IMR-90 (cell line): Measurements from ENCODE around the gene INPP4A. TPM values are rescaled to one million over a fixed set of nuclear protein-coding genes. Genes with fewer than 3 reads are reported as not detected.

ENCODE experiments used
- ATAC-seq: fragments of 200-7000 bp; cut with Tn5 transposase; 2 replicates; pipeline ENCODE4 v1.9.1; 2020; ENCODE audit warnings: low read depth, mild to moderate bottlenecking, moderate library complexity
- BruUV-seq: library from RNA; stranded (reverse); fragments of 400-500 nt; replicated peaks from 2 replicates; lab custom pipeline; 2021; lab: Mats Ljungman, UMichigan
- CTCF ChIA-PET: fragments of 300-600 bp; formaldehyde crosslinking; extraction: SDS; loops from one replicate; lab custom pipeline; 2021; ENCODE audit warnings: antibody characterized with exemption; lab: Yijun Ruan, JAX
- POLR2A ChIA-PET: fragments of 300-600 bp; sonication (Branson Sonifier 250); formaldehyde crosslinking; loops from one replicate; lab custom pipeline; 2022; ENCODE audit warnings: antibody characterized with exemption; ENCODE audit not compliant: unreplicated experiment; lab: Charles Lee
- DNase-seq: peaks from one replicate; pipeline ENCODE4 v3.0.0; 2013
- H2AFZ ChIP-seq: replicated peaks from 2 replicates; pipeline ENCODE3; 2013; ENCODE audit warnings: low read length, mild to moderate bottlenecking; ENCODE audit not compliant: poor library complexity
- H2AK5ac ChIP-seq: 2 replicates; pipeline ENCODE4 v1.6.1; 2013; ENCODE audit warnings: low read depth, low read length, inconsistent platforms
- H2AK9ac ChIP-seq: replicated peaks from 2 replicates; pipeline ENCODE3; 2013; ENCODE audit warnings: mild to moderate bottlenecking, low read depth, low read length, moderate library complexity; ENCODE audit not compliant: poor library complexity
- H2BK120ac ChIP-seq: 2 replicates; pipeline ENCODE4 v1.6.1; 2013; ENCODE audit warnings: low read depth, low read length, inconsistent platforms
- H2BK15ac ChIP-seq: 3 replicates; pipeline ENCODE4 v1.6.1; 2013; ENCODE audit warnings: low read depth, low read length, inconsistent platforms
- H2BK20ac ChIP-seq: 2 replicates; pipeline ENCODE4 v1.6.1; 2013; ENCODE audit warnings: low read depth, mild to moderate bottlenecking, inconsistent platforms, low read length, moderate library complexity
- H2BK5ac ChIP-seq: 2 replicates; pipeline ENCODE4 v1.6.1; 2013; ENCODE audit warnings: mild to moderate bottlenecking, low read depth, low read length, inconsistent platforms; ENCODE audit not compliant: poor library complexity, severe bottlenecking
- H3K14ac ChIP-seq: replicated peaks from 2 replicates; pipeline ENCODE4 v1.6.1; 2013; ENCODE audit warnings: low read depth, low read length, inconsistent platforms
- H3K18ac ChIP-seq: 2 replicates; pipeline ENCODE4 v1.6.1; 2013; ENCODE audit warnings: low read depth, low read length, control low read depth
- H3K23ac ChIP-seq: 2 replicates; pipeline ENCODE4 v1.6.1; 2013; ENCODE audit warnings: low read depth, low read length, inconsistent platforms
- H3K27ac ChIP-seq: 2 replicates; pipeline ENCODE4 v1.5.1; 2013; ENCODE audit warnings: mild to moderate bottlenecking, control low read depth, low read length; ENCODE audit not compliant: insufficient read depth
- H3K27me3 ChIP-seq: 2 replicates; pipeline ENCODE4 v1.6.1; 2013; ENCODE audit warnings: low read length; ENCODE audit not compliant: control insufficient read depth, insufficient read depth
- H3K36me3 ChIP-seq: 2 replicates; pipeline ENCODE4 v1.6.1; 2013; ENCODE audit warnings: low read length, mixed read lengths; ENCODE audit not compliant: control insufficient read depth, insufficient read depth
- H3K4ac ChIP-seq: 2 replicates; pipeline ENCODE4 v1.6.1; 2013; ENCODE audit warnings: low read depth, low read length, inconsistent platforms
- H3K4me1 ChIP-seq: 2 replicates; pipeline ENCODE4 v1.6.1; 2013; ENCODE audit warnings: low read length, mixed read lengths; ENCODE audit not compliant: control insufficient read depth, insufficient read depth
- H3K4me2 ChIP-seq: 2 replicates; pipeline ENCODE4 v1.6.1; 2013; ENCODE audit warnings: low read depth, mild to moderate bottlenecking, control low read depth, low read length, moderate library complexity
- H3K4me3 ChIP-seq: 2 replicates; pipeline ENCODE4 v1.5.1; 2013; ENCODE audit warnings: low read depth, mild to moderate bottlenecking, control low read depth, low read length, moderate library complexity; ENCODE audit not compliant: insufficient read depth
- H3K56ac ChIP-seq: 2 replicates; pipeline ENCODE4 v1.6.1; 2013; ENCODE audit warnings: low read length, inconsistent platforms; ENCODE audit not compliant: insufficient read depth; ENCODE audit errors: extremely low read depth
- H3K79me1 ChIP-seq, 2 experiments: 2 replicates each; pipeline ENCODE4 v1.6.1; 2013; ENCODE audit warnings: low read length in 2 of 2, inconsistent platforms in 1 of 2, low read depth in 1 of 2
- H3K9ac ChIP-seq: 2 replicates; pipeline ENCODE4 v1.6.1; 2013; ENCODE audit warnings: low read depth, low read length, control low read depth
- H3K9me1 ChIP-seq: 2 replicates; pipeline ENCODE4 v1.6.1; 2013; ENCODE audit warnings: low read length, inconsistent platforms; ENCODE audit not compliant: insufficient read depth
- H3K9me3 ChIP-seq: 2 replicates; pipeline ENCODE4 v1.6.1; 2013; ENCODE audit warnings: low read length; ENCODE audit not compliant: control insufficient read depth, insufficient read depth
- H4K20me1 ChIP-seq: 2 replicates; pipeline ENCODE4 v1.6.1; 2013; ENCODE audit warnings: low read length, inconsistent platforms; ENCODE audit not compliant: insufficient read depth
- H4K5ac ChIP-seq: 2 replicates; pipeline ENCODE4 v1.6.1; 2013; ENCODE audit warnings: mild to moderate bottlenecking, low read depth, low read length, control low read depth
- H4K8ac ChIP-seq, 2 experiments: 2 replicates each; pipeline ENCODE4 v1.6.1; 2013; ENCODE audit warnings: low read depth in 2 of 2, low read length in 2 of 2, control low read depth in 1 of 2, inconsistent platforms in 1 of 2
- H4K91ac ChIP-seq: 2 replicates; pipeline ENCODE4 v1.6.1; 2013; ENCODE audit warnings: low read depth, low read length, inconsistent platforms; ENCODE audit not compliant: insufficient read depth
- BHLHE40 ChIP-seq: fragments of 150-350 bp; IDR thresholded peaks from 2 replicates; pipeline ENCODE4 v1.6.1; 2016; ENCODE audit warnings: mild to moderate bottlenecking, low read depth, low read length
- CEBPB ChIP-seq: IDR thresholded peaks from 2 replicates; pipeline ENCODE4 v1.6.1; 2012; ENCODE audit warnings: low read depth, low read length, improper control_type of control experiment
- CTCF ChIP-seq: conservative IDR thresholded peaks from 2 replicates; pipeline ENCODE4 v1.5.1; 2012; ENCODE audit warnings: mild to moderate bottlenecking, low read depth, low read length, improper control_type of control experiment
- FOS ChIP-seq: fragments of 150-350 bp; IDR thresholded peaks from 2 replicates; pipeline ENCODE4 v1.6.1; 2016; ENCODE audit warnings: low read depth, low read length
- MAFK ChIP-seq: IDR thresholded peaks from 2 replicates; pipeline ENCODE4 v1.6.1; 2012; ENCODE audit warnings: low read depth, low read length, improper control_type of control experiment
- MAZ ChIP-seq: IDR thresholded peaks from 2 replicates; pipeline ENCODE4 v1.6.1; 2012; ENCODE audit warnings: low read depth, mild to moderate bottlenecking, low read length, improper control_type of control experiment, moderate library complexity, borderline replicate concordance
- NFE2L2 ChIP-seq: fragments of 150-350 bp; IDR thresholded peaks from 2 replicates; pipeline ENCODE4 v1.6.1; 2016; ENCODE audit warnings: low read depth, mild to moderate bottlenecking, low read length
- POLR2A ChIP-seq: IDR thresholded peaks from 2 replicates; pipeline ENCODE4 v1.6.1; 2012; ENCODE audit warnings: mild to moderate bottlenecking, low read depth, low read length
- RAD21 ChIP-seq: IDR thresholded peaks from 2 replicates; pipeline ENCODE4 v1.6.1; 2012; ENCODE audit warnings: low read length, improper control_type of control experiment
- RCOR1 ChIP-seq: IDR thresholded peaks from 2 replicates; pipeline ENCODE4 v1.6.1; 2012; ENCODE audit warnings: mild to moderate bottlenecking, low read length, improper control_type of control experiment; ENCODE audit not compliant: insufficient replicate concordance
- RFX5 ChIP-seq: IDR thresholded peaks from 2 replicates; pipeline ENCODE4 v1.8.0; 2012; ENCODE audit warnings: low read depth, mild to moderate bottlenecking, low read length, moderate library complexity
- WGBS, 2 experiments: methylation state at CpG; one replicate each; pipeline versions ENCODE4 v1.1.5 to v1.1.7; 2013; ENCODE audit warnings: missing lambda C conversion rate in 2 of 2; ENCODE audit not compliant: insufficient read length in 1 of 2; ENCODE audit errors: extremely low coverage in 2 of 2; 5-methylcytosine and 5-hydroxymethylcytosine counted together
- dilution Hi-C: fragments of 300-500 bp; cut with HindIII; formaldehyde crosslinking; loops from one replicate; pipeline ENCODE4 v1.14.3; 2018; ENCODE audit warnings: low sequenced_read_pairs; ENCODE audit not compliant: unreplicated experiment
- in situ Hi-C: fragments of 300-500 bp; cut with MboI; formaldehyde crosslinking; loops from 3 replicates; pipeline ENCODE4 v1.14.3; 2019; ENCODE audit warnings: low sequenced_read_pairs, inconsistent platforms, mixed read lengths
- intact Hi-C: fragments of 100-400 bp; cut with micrococcal nuclease; formaldehyde crosslinking; loops from 2 replicates; pipeline ENCODE4 v1.10.0; 2022
- polyA plus RNA-seq, 3 experiments: library from polyadenylated mRNA; depleted of rRNA; stranded (reverse); fragments of >200 nt; gene quantifications; 2 replicates each; pipeline ENCODE4 v1.2.3, GENCODE V29; 2012; ENCODE audit warnings: low replicate concordance in 1 of 3
- total RNA-seq: library from RNA; depleted of rRNA; stranded (reverse); fragments of >200 nt; gene quantifications from 2 replicates; pipeline ENCODE4 v1.2.3, GENCODE V29; 2012
- TF ChIP-seq, protein P1 (sequence below): fragments of 150-350 bp; IDR thresholded peaks from 2 replicates; pipeline ENCODE4 v1.6.1; 2017; ENCODE audit warnings: mild to moderate bottlenecking, antibody characterized with exemption, low read length, low read depth

Gene INPP4A
- total and polyA plus RNA-seq, 2 of the 4 experiments (the other 2 are of a cell fraction), result 14.5 to 27.1 TPM

DNA sequence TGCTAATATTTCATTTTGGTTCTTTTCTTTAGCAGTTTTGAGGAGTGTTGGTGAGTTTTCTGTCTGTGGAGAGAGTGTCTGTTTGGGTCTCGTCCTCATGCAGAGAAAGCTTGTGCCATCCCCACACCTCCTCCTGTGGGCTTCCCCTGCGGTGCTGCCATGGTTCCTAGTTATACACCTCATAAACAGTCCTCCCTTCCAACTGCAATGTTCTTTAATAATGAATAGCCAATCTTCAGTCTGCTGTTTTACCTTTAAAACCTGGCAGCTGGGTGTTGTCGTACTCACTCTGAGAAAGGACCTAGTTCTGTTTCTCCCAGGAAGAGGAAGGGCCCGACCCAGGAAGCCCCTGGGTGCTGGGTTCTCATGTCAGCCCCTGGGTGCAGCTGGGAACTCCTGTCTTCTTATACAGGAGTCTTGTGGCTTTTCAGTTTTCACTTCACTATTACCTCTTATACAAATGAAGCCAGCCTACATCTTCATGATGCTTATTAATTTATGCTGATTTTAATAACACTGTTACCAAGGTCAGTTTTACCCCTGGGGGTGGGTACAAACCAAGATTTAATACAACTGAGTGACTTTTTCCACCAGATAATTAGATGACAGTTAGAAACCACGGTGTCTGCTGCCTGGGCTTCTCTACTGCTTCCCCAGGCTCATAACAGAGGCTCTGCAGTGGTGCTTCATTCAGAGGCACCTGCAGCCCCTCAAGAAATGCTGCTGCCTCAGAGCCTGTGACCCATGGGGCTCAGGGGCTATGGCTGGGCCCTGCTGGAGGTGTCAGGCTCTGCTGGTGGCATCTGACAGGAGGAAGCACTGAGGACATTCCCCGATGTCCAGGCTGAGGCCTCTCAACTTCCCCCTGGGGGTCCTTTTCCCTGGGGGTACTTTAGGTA, 104.5 kb downstream of the INPP4A start:
- H4K5ac ChIP-seq, result no peak overlapping the region
- no CpG with 5 or more reads among the region's 6 CpGs for WGBS, 2 experiments
- H2AK5ac ChIP-seq, result no peak overlapping the region
- H2BK5ac ChIP-seq, result no peak overlapping the region
- H4K91ac ChIP-seq, result no peak overlapping the region
- no peak overlapping the region for H2AK9ac ChIP-seq
- dilution Hi-C loops (no loop called here), intact Hi-C loops (no loop called here), in situ Hi-C loops (no loop called here)
- H3K9me1 ChIP-seq, result peaks cover 4% of the 10 kb centered on the region; the same call in 1 of the 2 replicates
- no peak overlapping the region for H3K14ac ChIP-seq
- H3K23ac ChIP-seq, result no peak overlapping the region
- H3K9ac ChIP-seq, result no peak overlapping the region
- no peak overlapping the region for H3K27ac ChIP-seq
- ATAC-seq (no peak), DNase-seq (no peak)
- no peak overlapping the region for H3K4ac ChIP-seq
- H3K27me3 ChIP-seq, result no peaks in the 10 kb centered on the region
- no peak overlapping the region for H2AFZ ChIP-seq
- no peak overlapping the region for H2BK120ac ChIP-seq
- no peak overlapping the region for H2BK15ac ChIP-seq
- no peaks in the 10 kb centered on the region for H3K79me1 ChIP-seq
- POLR2A ChIA-PET, result no interaction called here
- no peaks in the 10 kb centered on the region; the same call in 1 of the 2 replicates for H3K4me1 ChIP-seq
- TF ChIP-seq FOS (no peak), RAD21 (no peak), NFE2L2 (no peak), MAFK (no peak), POLR2A (no peak), RCOR1 (no peak), BHLHE40 (no peak), CTCF (no peak), RFX5 (no peak), CEBPB (no peak), MAZ (no peak)
- TF ChIP-seq, protein P1, sequence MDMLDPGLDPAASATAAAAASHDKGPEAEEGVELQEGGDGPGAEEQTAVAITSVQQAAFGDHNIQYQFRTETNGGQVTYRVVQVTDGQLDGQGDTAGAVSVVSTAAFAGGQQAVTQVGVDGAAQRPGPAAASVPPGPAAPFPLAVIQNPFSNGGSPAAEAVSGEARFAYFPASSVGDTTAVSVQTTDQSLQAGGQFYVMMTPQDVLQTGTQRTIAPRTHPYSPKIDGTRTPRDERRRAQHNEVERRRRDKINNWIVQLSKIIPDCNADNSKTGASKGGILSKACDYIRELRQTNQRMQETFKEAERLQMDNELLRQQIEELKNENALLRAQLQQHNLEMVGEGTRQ, result no peak
- no peaks in the 10 kb centered on the region for H4K20me1 ChIP-seq
- no peak overlapping the region for H4K8ac ChIP-seq
- H3K4me2 ChIP-seq, result no peak overlapping the region
- no TSS peak for BruUV-seq
- H3K4me3 ChIP-seq, result no peak overlapping the region
- H2BK20ac ChIP-seq, result no peak overlapping the region
- peaks cover 13% of the 10 kb centered on the region for H3K36me3 ChIP-seq
- H3K18ac ChIP-seq, result no peak overlapping the region
- H3K9me3 ChIP-seq, result no peaks in the 10 kb centered on the region
- no peak overlapping the region for H3K56ac ChIP-seq
- CTCF ChIA-PET, result no interaction called here
